Activated naive CD4-positive, alpha-beta T cell (primary cell): ENCODE data around the gene EBF4.
A peak's percentile ranks its signal among the peaks of the same experiment; 100 is the strongest.

Experiments used
- DNase-seq, 4 experiments: peaks; one replicate each; lab custom pipeline; 2025; lab: John Stamatoyannopoulos, UW

EBF4 gene

DNA sequence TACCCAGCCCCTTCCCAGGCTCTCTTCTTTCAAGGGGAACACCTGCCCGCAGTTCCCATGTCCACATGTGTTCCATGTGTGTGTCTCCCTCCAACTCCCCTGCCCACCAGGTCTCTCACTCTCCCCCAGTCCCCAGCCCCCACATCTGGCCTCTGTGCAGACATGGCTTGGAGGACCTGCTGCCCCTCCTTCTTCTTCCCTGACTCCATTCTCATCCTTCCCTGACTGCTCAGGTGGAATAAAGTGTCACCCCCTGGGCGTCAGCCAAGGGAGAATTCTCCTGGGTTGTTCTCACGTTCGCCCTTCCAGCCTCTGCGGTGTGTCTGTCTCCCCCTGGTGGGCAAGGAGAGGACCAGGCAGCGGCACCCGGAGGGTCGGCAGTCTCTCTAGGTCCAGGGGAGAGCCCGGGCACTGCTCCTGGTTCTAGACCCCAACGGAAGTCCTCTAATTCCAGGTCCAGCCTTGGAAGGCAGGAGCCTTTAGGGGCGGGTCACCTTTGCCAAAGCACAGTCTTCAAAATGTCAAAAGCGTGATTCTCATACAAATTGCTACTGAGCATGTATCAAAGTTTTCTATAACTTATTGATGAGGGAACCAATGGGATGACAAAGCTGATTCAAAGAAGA lies 50.5 kb downstream of the EBF4 start:
- DNase-seq = peak in 3 of 4 experiments; percentile 23 to 63 (median 59)

DNA sequence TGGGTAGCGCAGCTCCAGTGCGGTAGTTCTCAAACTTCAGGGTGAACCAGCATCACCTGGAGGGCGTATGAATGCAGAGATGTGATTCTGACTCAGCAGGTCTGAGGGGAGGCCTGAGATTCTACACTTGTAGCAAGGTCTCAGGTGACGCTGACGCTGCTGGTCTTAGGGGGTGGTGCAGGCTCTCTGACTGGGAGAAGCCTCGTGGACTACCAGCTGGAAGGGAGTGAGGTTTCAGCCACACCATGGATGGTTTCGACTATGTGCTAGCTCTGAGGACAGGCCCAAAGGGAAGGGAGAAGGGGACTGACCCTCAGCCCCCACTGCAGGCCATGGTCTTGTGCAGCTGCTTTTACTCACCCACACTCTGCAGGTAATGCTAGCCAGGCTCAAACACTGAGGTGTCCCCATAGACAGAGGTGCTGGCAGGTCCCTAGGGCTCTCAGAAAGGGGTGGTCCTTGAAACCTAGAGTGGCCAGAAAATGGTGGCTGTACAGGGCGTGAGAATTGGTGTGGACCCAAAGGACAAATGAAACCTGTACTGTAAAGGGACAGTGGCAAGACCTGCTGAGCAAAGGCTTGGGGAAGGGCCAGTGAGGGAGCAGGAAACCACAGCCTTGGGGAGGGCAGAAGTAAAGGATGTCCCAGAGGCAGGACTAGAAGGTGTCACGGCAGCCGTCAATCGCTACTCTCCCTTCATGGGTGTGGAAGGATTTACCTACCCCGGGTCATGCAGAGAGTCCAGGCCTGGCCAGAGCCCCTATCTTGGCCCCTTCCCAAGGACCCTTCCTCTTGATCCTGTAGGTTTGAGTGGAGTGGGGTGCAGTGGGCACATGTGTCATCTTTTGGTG lies 52.7 kb downstream of the EBF4 start:
- no peak for DNase-seq

DNA sequence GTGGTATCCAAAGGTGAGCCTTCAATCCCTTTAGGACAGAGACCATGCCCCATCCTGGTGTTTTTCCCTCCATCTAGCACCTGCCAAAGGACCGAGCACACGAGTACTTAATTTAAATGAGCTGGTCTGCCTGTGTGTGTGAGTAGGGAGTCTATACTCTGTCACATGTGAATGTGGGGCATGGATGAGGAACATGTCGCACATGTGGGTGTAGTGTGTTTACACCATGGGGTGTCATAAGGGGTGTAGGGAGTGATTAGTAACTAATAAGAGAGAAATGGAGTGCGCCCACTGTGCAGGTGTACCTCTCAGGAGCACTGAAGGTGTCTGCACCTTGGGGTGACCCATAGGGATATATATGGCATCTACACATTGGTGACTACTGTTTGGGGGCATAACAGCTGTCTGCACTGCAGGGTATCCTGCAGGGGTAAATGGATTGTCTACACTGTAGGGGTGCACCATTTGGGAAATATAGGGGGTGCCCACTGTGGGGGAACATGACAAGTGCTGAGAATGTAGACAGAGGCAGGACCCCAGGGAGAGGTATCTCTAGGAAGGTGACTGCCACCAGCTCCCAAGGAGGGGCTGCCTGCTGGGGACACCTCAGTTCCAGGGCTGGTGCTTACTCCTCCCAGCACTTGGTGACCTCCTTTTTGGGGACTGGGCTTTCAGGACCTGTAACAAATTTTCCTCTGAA lies 53.5 kb downstream of the EBF4 start:
- DNase-seq = no peak

DNA sequence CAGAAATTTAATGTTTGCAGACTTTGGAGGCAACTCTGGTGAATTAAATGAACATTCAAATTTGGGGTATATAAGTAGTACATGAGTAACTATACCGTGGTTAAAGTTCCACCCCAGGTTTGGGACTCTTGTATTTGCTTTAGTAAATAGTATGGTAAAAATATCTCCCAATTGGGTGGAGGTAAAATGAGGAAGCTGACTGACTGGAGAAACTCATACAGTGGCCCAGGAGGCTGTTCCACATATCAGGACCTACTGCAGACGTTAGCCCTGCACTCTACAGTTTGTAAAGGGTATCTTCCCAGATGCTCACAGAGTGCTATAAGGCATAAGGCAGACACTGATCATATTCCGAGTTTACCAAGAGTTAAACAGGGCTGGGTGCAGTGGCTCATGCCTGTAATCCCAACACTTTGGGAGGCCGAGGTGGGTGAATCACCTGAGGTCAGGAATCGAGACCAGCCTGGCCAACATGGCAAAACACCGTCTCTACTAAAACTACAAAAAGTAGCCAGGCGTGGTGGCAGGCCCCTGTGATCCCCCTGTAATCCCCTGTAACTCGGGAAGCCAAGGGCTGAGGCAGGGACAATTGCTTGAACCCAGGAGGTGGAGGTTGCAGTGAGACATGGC lies 54.2 kb downstream of the EBF4 start:
- DNase-seq = no peak

DNA sequence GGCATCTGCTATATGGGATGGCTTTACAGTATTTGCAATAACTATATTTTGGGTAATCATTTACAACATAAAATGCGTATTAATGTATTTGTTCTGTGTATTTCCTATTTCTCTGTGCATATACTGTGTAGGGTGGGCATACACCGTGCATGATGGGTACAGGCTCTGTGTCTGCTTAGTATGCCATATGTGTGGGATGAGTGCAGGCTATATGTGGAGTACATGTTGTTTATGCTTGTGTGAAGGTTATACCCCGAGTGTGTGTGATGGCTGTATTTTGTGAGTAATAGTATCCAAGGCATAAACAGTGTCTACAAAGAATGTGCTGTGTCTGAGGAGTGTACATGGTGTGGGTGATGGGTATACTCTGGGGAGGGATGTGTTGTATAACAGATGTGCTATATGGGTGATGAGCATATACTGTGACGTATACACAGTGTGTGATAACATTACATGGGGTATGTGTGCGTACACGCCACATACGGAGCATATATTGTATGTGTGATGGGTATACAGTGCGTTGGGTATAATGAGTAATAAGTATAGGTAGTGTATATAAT lies 55.2 kb downstream of the EBF4 start:
- DNase-seq = no peak

DNA sequence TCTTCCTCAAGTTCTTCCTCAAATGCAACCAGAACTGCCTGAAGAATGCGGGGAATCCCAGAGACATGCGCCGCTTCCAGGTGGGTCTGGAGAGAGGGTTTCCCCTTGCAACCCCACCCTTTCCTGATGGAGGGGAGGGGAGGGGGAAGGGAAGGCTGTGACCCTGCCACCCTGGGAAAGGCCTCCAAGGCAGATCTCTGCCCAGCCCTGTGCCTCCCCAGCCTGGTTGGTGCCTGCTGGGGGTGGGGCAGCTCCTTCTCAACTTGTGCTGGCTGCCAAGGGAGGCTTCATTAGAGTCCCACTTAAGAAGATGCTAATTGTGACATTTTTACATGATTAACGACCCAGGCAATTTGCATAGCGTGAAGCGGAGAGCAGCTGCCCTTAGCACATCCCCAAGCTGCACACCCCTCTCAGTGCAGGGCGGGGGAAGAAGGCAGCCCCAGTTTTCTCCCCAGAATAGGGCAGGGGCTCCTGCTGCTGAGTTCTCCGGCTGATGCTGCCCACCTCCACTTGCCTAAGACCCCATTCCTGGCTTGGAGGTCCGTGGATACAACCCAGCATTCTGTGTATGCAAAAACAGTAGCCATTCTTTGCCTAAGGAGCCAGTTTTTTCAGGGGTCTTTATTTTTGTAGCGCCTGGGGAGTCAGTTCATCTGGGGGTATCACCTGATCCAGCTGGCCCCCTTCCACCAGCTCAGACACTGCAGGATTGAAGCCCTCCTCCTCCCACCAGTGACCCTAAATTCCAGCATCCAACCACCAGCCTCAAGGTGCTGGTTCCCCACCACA lies 56.2 kb downstream of the EBF4 start:
- DNase-seq = no peak

DNA sequence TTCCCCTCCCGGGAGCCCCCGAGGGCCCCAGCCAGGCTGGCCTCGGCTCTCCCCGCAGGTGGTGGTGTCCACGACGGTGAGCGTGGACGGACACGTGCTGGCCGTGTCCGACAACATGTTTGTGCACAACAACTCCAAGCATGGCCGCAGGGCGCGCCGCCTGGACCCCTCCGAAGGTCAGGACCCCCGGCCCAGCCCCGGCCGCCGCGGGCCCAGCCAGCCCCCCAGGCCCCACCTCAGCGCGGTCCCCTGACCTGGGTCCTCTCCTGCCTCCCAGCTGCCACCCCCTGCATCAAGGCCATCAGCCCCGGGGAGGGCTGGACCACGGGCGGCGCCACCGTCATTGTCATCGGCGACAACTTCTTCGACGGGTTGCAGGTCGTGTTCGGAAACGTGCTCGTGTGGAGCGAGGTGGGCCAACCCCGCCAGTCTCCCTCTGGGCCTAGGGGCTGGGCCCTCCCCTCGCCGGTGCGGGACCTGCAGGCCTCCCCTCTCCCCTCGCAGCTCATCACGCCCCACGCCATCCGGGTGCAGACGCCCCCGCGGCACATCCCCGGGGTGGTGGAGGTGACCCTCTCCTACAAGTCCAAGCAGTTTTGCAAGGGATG lies 56.9 kb downstream of the EBF4 start:
- no peak for DNase-seq

DNA sequence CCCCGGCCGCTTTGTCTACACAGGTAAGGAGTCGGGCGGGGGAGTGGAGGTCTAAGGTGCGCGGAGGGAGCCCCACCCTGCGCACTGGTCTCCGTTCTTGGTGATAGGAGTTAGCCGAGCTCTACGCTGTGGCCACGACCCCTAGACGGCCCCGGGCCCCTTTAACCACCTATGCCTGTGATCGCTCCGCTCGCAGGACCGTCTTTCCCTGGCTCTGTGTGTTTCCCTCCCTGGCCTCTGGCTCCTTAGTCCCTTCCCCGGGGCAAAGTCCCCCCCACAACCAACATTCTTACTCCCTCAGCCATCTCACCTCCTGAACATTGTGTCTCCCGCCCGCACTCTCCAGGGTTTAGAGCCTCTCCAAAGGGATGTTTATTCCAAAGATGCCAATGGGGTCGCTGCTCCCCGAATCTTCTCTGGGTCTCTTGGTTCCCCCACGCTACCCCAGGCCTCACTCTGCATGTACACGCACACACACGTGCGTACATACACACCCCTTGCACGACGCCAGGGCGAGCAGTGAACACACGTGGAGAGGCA lies 57.4 kb downstream of the EBF4 start:
- DNase-seq = no peak

DNA sequence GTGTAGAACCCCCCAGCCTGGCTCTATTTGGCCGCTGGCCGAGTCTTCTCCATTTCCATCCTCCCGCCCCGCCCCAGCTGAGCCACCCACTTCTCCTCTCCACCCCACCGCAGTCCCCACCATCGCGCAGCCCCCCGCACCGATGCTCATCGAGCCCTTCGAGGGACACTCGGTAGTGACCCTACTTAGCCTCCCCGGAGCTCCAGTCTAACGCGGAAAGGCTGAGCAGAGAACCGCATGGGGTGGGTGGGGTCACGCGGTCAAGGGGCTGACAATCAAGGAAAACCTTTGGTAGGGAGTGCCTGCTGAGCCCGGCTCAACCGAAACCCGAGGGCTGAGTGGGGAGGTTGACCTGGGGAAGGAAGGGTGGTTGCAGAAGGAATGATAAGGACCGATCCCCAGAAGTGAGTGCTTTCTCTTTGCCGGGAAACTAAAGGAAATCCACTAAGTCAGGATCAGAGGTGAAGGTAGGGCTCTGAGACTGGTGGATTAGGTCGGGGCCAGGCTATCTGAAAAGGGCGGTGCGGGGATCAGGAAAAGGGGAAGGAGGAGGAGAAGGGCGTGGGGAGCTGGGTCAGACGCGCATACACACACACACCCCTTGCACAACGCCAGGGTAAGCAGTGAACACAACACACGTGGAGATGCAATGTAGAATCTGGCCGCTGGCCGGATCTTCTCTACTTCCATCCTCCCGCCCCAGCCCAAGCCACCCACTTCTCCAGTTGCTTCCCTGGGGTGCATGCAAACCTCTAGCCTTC lies 58.1 kb downstream of the EBF4 start:
- DNase-seq = no peak

DNA sequence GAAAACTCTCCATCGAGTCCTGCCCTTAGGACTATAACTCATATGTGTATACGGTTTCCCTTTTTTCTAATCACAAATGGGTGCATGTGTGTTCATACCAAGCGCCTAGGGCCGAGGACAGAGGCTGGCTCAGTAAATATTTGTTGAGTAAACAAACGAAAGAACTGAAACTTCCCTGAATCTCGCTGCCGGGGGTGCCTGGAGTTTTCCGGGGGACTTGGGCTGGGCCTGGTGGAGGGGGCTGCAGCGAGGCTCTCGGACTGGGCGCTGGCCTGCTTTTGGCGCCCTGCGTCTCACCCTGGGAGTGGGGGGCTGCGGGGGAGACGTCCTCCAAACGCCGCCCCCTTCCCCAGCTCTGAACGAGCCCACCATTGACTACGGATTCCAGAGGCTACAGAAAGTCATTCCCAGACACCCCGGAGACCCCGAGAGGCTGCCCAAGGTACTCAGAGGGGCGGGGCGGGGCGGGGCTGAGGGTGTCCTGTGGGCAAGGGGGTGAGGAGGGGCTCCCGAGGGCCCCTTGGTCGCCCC lies 58.8 kb downstream of the EBF4 start:
- no peak for DNase-seq

DNA sequence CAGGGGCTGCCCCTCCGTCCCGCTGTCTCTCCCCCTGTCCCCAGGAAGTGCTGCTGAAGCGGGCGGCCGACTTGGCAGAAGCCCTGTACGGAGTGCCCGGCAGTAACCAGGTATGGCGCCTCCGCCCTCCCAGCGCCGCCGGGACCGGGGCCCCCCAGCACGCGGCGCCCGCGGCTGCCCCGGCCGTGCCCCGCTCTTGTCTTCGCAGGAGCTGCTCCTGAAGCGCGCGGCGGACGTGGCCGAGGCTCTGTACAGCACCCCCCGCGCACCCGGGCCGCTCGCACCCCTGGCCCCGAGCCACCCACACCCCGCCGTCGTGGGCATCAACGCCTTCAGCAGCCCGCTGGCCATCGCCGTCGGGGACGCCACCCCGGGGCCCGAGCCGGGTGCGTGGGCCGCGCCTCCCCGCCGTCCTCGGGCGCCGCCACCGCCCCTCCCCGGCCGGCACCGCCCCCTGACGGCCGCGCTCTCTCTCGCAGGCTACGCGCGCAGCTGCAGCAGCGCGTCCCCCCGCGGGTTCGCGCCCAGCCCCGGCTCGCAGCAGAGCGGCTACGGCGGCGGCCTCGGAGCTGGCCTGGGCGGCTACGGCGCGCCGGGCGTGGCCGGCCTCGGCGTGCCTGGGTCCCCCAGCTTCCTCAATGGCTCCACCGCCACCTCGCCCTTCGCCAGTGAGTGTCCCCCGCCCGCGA lies 59.4 kb downstream of the EBF4 start:
- peak in 2 of 4 experiments; percentile 16 to 55 for DNase-seq

DNA sequence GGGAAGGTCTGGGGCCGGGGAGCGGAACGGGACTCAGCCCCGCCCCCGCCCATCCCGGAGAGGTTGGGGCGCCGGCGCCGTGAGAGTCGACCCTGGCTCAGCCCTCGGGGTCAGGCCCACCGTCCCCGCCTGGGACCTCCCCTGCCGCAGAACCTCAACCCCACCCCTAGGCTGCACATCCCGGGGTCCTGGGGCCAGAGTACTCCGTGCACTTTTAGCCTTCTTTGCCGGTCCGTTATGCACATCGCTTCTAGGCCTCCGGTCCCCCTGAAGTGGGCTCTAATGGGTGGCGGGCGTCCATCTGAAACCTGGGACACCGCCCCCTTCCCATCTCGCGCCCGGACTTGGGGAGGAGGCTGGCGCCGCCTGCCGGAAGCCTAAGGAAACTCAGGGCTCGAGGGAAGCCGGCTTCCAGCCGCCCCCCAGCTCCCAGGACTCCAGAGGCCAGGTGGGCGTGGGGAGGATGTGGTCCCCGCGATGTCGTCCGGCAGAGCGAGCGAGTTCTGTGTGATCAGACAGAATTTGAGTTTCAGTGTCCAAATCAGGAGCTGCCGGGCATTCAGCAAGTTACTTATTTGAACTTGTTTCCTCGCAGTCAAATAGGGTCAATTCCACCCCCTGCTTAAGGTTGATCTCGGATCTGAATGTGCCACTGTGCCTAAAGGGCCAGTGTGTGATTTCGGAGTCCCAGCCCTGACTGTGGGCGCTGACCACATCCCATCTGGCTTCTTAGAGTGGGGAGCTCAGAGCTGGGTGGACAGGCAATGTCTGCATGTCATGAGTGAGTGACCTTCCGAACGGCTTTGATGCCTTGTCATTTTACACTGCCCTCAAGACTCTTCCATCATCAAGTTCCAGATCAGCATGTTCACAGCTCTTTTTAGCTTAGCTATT lies 60.2 kb downstream of the EBF4 start:
- peak in 2 of 4 experiments; percentile 20 to 38 for DNase-seq

DNA sequence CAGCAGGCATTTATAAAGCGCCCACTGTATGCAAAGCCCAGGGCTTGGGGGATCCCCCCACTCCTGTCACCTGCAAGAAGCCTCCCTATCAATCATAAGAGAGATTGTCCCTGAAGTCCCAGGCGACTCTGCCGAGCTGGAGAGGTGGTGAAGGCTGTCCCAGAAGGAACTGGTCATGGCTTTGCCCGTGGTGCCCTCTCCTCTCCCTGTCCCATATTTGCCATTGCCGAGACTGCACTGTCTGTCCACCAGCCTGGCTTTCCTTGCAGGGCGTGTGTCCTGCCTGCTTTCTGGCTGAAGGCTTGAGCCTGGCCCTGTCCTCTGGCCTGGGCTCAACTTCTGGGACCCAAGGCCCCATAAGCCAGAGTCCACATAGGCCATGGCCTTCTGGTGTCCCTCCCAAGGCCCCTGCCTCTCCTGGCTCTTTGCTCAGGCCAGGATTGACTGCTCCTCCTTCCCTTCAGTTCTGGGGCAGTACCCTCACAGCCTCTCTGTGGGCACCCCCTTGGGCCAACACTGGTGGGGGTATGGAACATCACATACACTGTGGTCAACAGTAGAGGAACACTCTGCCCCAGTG lies 61.0 kb downstream of the EBF4 start:
- DNase-seq = no peak

DNA sequence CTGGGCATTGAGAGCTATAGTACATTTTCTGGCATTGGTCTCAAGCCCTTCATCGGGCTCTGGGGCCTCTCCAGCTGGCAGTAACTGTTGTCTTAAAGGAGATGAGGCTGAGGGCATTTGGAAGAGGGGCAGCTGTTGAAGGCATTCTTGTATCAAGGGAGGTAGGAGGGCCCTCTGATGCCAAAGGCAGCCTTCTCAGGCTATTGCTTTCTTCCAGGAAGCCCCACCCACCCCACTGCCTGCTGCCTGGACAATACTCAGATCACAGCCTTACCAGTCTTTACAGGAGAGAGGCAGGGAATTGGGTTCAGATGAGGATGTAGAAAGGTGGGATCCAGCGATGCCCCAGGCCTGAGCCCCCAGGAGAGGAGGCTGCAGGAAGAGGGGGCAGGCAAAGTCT lies 61.8 kb downstream of the EBF4 start:
- DNase-seq = no peak

DNA sequence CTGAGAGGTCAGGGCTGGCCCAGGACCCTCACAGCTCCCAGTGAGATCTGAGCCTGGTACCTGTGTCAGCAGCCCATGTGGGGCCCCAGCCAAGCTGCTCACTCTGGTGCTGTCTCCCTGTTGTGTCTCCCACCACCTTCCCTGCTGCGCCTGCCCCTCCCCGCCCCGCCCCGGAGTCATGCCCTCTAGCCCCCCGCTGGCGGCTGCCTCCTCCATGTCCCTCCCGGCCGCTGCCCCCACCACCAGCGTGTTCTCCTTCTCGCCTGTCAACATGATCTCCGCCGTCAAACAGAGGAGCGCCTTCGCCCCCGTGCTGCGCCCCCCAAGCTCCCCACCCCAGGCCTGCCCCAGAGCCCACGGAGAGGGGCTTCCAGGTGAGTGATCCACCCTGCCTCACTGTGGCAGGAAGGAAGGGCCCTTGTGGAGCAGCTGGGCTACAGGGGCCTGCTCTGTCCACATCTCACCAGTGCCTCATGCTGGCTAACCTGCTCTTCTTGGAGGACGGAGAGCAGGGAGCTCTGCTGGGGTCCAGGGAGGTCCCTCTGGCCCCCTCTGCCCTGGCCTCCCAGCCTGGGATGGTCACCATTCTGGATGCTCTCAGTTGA lies 63.0 kb downstream of the EBF4 start:
- no peak for DNase-seq

DNA sequence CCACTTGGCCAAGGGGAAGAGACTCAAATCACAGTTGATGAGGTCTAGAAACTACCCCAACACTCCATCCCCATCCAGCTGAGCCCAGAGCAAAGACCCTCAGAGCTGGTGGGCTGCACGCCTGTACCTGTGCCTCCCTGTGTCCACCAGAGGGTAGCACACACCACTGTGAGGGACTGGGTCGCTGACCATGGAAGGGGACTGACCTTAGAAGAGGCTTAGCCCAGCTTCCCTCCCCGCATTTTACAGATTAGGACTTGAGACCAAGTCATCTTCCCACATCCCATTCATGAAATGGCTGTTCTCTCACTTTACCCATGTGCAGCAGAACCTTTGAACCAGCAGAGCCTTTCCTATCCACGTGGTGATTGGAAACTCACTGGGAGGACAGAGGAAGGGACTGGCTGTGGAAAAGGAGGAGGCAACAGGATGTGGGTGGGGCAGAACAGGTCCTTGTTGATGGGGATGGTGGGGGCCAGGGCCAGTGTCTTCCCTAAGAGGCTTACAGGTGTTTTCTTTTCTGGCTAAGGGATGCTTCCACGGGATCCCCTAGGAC lies 63.6 kb downstream of the EBF4 start:
- DNase-seq = no peak

DNA sequence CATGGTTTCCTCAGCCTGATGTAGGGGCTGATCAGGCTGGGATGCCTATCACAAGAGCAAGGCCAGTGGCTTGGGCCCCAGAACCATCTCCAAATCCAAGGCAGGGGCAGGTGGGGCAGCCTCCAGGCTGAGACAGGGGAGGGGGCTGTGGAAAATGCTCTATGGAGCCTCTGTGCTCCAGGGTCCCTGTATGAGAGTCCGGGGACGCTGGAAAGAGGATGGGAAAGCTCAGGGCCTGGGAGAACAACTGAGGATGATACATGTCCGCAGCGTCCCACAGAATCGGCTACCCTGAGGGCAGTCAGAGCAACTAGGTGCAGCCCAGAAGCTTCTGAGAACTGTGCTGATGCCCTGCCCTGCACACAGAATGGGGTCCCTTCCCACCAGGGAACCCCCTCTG lies 64.4 kb downstream of the EBF4 start:
- no peak for DNase-seq
